ENCODE results near the gene TNFSF9. TPM values are rescaled to one million over a fixed set of nuclear protein-coding genes. Genes with fewer than 3 reads are reported as not detected.
"Not testable (repeated sequence)": the region's sequence is repeated elsewhere in the genome, so short reads cannot be mapped to it uniquely, and the experiment has no call there.

Gene TNFSF9
- total and polyA plus RNA-seq, 2 of the 8 experiments (the other 6 are each of a cell fraction or from before 2014, with no cell fraction given), result 1.7 to 4.4 TPM

GRCh38 chr19:6582515-6583484, 52.0 kb downstream of the TNFSF9 start:
- DNase-seq (ENCODE audit: low read depth in 1 of 2, low spot score in 2 of 2); H3K79me2 ChIP-seq (ENCODE audit: control insufficient read depth in 1 of 2, insufficient read depth in 2 of 2, low read length in 2 of 2); H3K4me3 ChIP-seq (ENCODE audit: extremely low read depth in 1 of 4, insufficient read depth in 2 of 4, low read depth in 3 of 4, low read length in 4 of 4); H3K4me2 ChIP-seq (ENCODE audit: insufficient read depth in 1 of 2, low read depth in 2 of 2, low read length in 2 of 2); H3K14ac ChIP-seq (ENCODE audit: insufficient read length); H3K36me3 ChIP-seq (ENCODE audit: control insufficient read depth in 2 of 4, insufficient read depth in 4 of 4, low read length in 3 of 4); H2BK20ac ChIP-seq (ENCODE audit: low read length); H3K27ac ChIP-seq (ENCODE audit: low read depth, low read length); H4K5ac ChIP-seq (ENCODE audit: insufficient read length, low read depth, low read length); H3K79me1 ChIP-seq (ENCODE audit: low read depth, low read length); H3K23ac ChIP-seq (ENCODE audit: insufficient read length); H3K18ac ChIP-seq (ENCODE audit: extremely low read depth, low read length); H4K8ac ChIP-seq (ENCODE audit: extremely low read depth, insufficient read depth, low read length); H4K20me1 ChIP-seq (replicated peaks in 1 of 2; ENCODE audit: control insufficient read depth in 1 of 2, insufficient read depth in 2 of 2, low read length in 2 of 2); H4K91ac ChIP-seq (replicated peaks; ENCODE audit: insufficient read length, low read length); H3K9ac ChIP-seq (replicated peaks in 1 of 4; ENCODE audit: extremely low read depth in 1 of 4, low read depth in 3 of 4, low read length in 3 of 4); POLR2A ChIA-PET (ENCODE audit: partially characterized antibody); H2AFZ ChIP-seq (ENCODE audit: low read length); FAIRE-seq; H3K23me2 ChIP-seq (ENCODE audit: low read depth, low read length); H2AK5ac ChIP-seq (ENCODE audit: low read depth, low read length); H3K56ac ChIP-seq (replicated peaks; ENCODE audit: insufficient read length, low read depth, low read length); H2BK12ac ChIP-seq (ENCODE audit: low read depth, low read length); H2BK120ac ChIP-seq (replicated peaks; ENCODE audit: low read depth, low read length); H3K4ac ChIP-seq (replicated peaks; ENCODE audit: insufficient read length, low read depth, low read length); H2BK15ac ChIP-seq (ENCODE audit: low read length); H2BK5ac ChIP-seq (ENCODE audit: low read depth, low read length); H3K4me1 ChIP-seq (replicated peaks in 1 of 4; ENCODE audit: control insufficient read depth in 3 of 4, insufficient read depth in 4 of 4, low read length in 3 of 4): not testable (repeated sequence)
- 92% methylated on average over 13 of the region's 16 CpGs; no CpG with 5 or more reads in 1 of the 2 experiments for WGBS, 2 experiments (ENCODE audit: extremely low coverage in 1 of 2, insufficient coverage in 1 of 2, insufficient read length in 1 of 2, insufficient replicate concordance in 2 of 2, low coverage in 1 of 2, low lambda C conversion rate in 2 of 2, missing lambda C conversion rate in 1 of 2)
- TF ChIP-seq BACH1 (IDR thresholded peaks at IDR 0.05; ENCODE audit: low read length), result 0 out of 2 replicates have a peak, but pooled peaks have one; percentile 34
- CTCF ChIA-PET (ENCODE audit: partially characterized antibody), result interaction anchor here (0.7 to 1.0 kb wide), 2 partner anchors 155 to 561 kb away, joined by 3 read pairs; no protein-coding TSS in a partner anchor
- peaks cover 7 to 10% of the 10 kb centered on the region in 2 experiments for H3K9me3 ChIP-seq (ENCODE audit: insufficient read depth in 2 of 2, low read depth in 1 of 2, low read length in 1 of 2)
- peaks cover 9 to 24% (median 19%) of the 10 kb centered on the region in 4 experiments for H3K27me3 ChIP-seq (replicated peaks in 1 of 4; ENCODE audit: control insufficient read depth in 3 of 4, extremely low read depth in 1 of 4, insufficient read depth in 3 of 4, low read length in 3 of 4)

Small RNAs within 50 kb of the gene (small RNA-seq; reads per million reads assigned to genes)
- not detected for gene AC010503.2 (ENCODE audit: insufficient read depth)
- not detected for gene RF00019 (ENCODE audit: insufficient read depth)

Other genes starting within 250 kb of the TNFSF9 start
- not detected in 2 replicates for gene ACER1, start 197.4 kb upstream of the TNFSF9 start, total RNA-seq (2021; fragmentation: NEBNext Ultra II Directional; extraction: Animal tissue kit (Norgen Biotek cat#: 25700))
- gene ACER1, start 197.4 kb upstream of the TNFSF9 start, polyA plus RNA-seq (2011; rRNA removed), result 0.05 TPM in 1 of 2 replicates, not detected in the other
- 86.3 and 88.7 TPM in 2 replicates for gene CLPP, start 169.5 kb upstream of the TNFSF9 start, total RNA-seq (2021; fragmentation: NEBNext Ultra II Directional; extraction: Animal tissue kit (Norgen Biotek cat#: 25700))
- gene CLPP, start 169.5 kb upstream of the TNFSF9 start, polyA plus RNA-seq (2011; rRNA removed), result 280 and 387 TPM in 2 replicates
- gene ALKBH7, start 158.2 kb upstream of the TNFSF9 start, total RNA-seq (2021; fragmentation: NEBNext Ultra II Directional; extraction: Animal tissue kit (Norgen Biotek cat#: 25700)), result 66.3 and 75.6 TPM in 2 replicates
- 100 and 145 TPM in 2 replicates for gene ALKBH7, start 158.2 kb upstream of the TNFSF9 start, polyA plus RNA-seq (2011; rRNA removed)
- 1.9 and 2.1 TPM in 2 replicates for gene PSPN, start 155.1 kb upstream of the TNFSF9 start, total RNA-seq (2021; fragmentation: NEBNext Ultra II Directional; extraction: Animal tissue kit (Norgen Biotek cat#: 25700))
- 1.0 and 1.4 TPM in 2 replicates for gene PSPN, start 155.1 kb upstream of the TNFSF9 start, polyA plus RNA-seq (2011; rRNA removed)
- 56.3 and 60.8 TPM in 2 replicates for gene GTF2F1, start 137.9 kb upstream of the TNFSF9 start, total RNA-seq (2021; fragmentation: NEBNext Ultra II Directional; extraction: Animal tissue kit (Norgen Biotek cat#: 25700))
- 29.3 and 38.5 TPM in 2 replicates for gene GTF2F1, start 137.9 kb upstream of the TNFSF9 start, polyA plus RNA-seq (2011; rRNA removed)
- 573 and 582 TPM in 2 replicates for gene KHSRP, start 106.2 kb upstream of the TNFSF9 start, total RNA-seq (2021; fragmentation: NEBNext Ultra II Directional; extraction: Animal tissue kit (Norgen Biotek cat#: 25700))
- 143 and 235 TPM in 2 replicates for gene KHSRP, start 106.2 kb upstream of the TNFSF9 start, polyA plus RNA-seq (2011; rRNA removed)
- gene SLC25A41, start 97.3 kb upstream of the TNFSF9 start, total RNA-seq (2021; fragmentation: NEBNext Ultra II Directional; extraction: Animal tissue kit (Norgen Biotek cat#: 25700)), result 0.77 TPM in 1 of 2 replicates, not detected in the other
- 0.50 and 0.72 TPM in 2 replicates for gene SLC25A41, start 97.3 kb upstream of the TNFSF9 start, polyA plus RNA-seq (2011; rRNA removed)
- gene SLC25A23, start 71.2 kb upstream of the TNFSF9 start, total RNA-seq (2021; fragmentation: NEBNext Ultra II Directional; extraction: Animal tissue kit (Norgen Biotek cat#: 25700)), result 48.1 and 54.0 TPM in 2 replicates
- gene SLC25A23, start 71.2 kb upstream of the TNFSF9 start, polyA plus RNA-seq (2011; rRNA removed), result 18.0 and 31.5 TPM in 2 replicates
- 21.1 and 24.6 TPM in 2 replicates for gene CRB3, start 66.8 kb upstream of the TNFSF9 start, total RNA-seq (2021; fragmentation: NEBNext Ultra II Directional; extraction: Animal tissue kit (Norgen Biotek cat#: 25700))
- 24.6 and 33.7 TPM in 2 replicates for gene CRB3, start 66.8 kb upstream of the TNFSF9 start, polyA plus RNA-seq (2011; rRNA removed)
- gene DENND1C, start 49.2 kb upstream of the TNFSF9 start, total RNA-seq (2021; fragmentation: NEBNext Ultra II Directional; extraction: Animal tissue kit (Norgen Biotek cat#: 25700)), result 3.7 and 4.0 TPM in 2 replicates
- 3.6 and 3.9 TPM in 2 replicates for gene DENND1C, start 49.2 kb upstream of the TNFSF9 start, polyA plus RNA-seq (2011; rRNA removed)
- gene TUBB4A, start 28.7 kb upstream of the TNFSF9 start, total RNA-seq (2021; fragmentation: NEBNext Ultra II Directional; extraction: Animal tissue kit (Norgen Biotek cat#: 25700)), result 21.2 and 30.4 TPM in 2 replicates
- 16.8 and 29.9 TPM in 2 replicates for gene TUBB4A, start 28.7 kb upstream of the TNFSF9 start, polyA plus RNA-seq (2011; rRNA removed)
- gene CD70, start 60.1 kb downstream of the TNFSF9 start, total RNA-seq (2021; fragmentation: NEBNext Ultra II Directional; extraction: Animal tissue kit (Norgen Biotek cat#: 25700)), result 0.84 and 1.3 TPM in 2 replicates
- gene CD70, start 60.1 kb downstream of the TNFSF9 start, polyA plus RNA-seq (2011; rRNA removed), result 12.0 and 13.0 TPM in 2 replicates
- gene TNFSF14, start 139.1 kb downstream of the TNFSF9 start, total RNA-seq (2021; fragmentation: NEBNext Ultra II Directional; extraction: Animal tissue kit (Norgen Biotek cat#: 25700)), result not detected in 2 replicates
- gene TNFSF14, start 139.1 kb downstream of the TNFSF9 start, polyA plus RNA-seq (2011; rRNA removed), result 0.03 TPM in 1 of 2 replicates, not detected in the other
- 4.2 and 6.4 TPM in 2 replicates for gene C3, start 189.6 kb downstream of the TNFSF9 start, total RNA-seq (2021; fragmentation: NEBNext Ultra II Directional; extraction: Animal tissue kit (Norgen Biotek cat#: 25700))
- gene C3, start 189.6 kb downstream of the TNFSF9 start, polyA plus RNA-seq (2011; rRNA removed), result 12.8 and 16.6 TPM in 2 replicates
- 34.9 and 35.3 TPM in 2 replicates for gene GPR108, start 206.6 kb downstream of the TNFSF9 start, total RNA-seq (2021; fragmentation: NEBNext Ultra II Directional; extraction: Animal tissue kit (Norgen Biotek cat#: 25700))
- gene GPR108, start 206.6 kb downstream of the TNFSF9 start, polyA plus RNA-seq (2011; rRNA removed), result 46.0 and 63.9 TPM in 2 replicates
- gene TRIP10, start 208.7 kb downstream of the TNFSF9 start, total RNA-seq (2021; fragmentation: NEBNext Ultra II Directional; extraction: Animal tissue kit (Norgen Biotek cat#: 25700)), result 69.3 and 69.5 TPM in 2 replicates
- gene TRIP10, start 208.7 kb downstream of the TNFSF9 start, polyA plus RNA-seq (2011; rRNA removed), result 27.8 and 38.0 TPM in 2 replicates
- 20.0 and 22.1 TPM in 2 replicates for gene SH2D3A, start 236.4 kb downstream of the TNFSF9 start, total RNA-seq (2021; fragmentation: NEBNext Ultra II Directional; extraction: Animal tissue kit (Norgen Biotek cat#: 25700))
- 14.5 and 22.8 TPM in 2 replicates for gene SH2D3A, start 236.4 kb downstream of the TNFSF9 start, polyA plus RNA-seq (2011; rRNA removed)
- gene VAV1, start 241.7 kb downstream of the TNFSF9 start, total RNA-seq (2021; fragmentation: NEBNext Ultra II Directional; extraction: Animal tissue kit (Norgen Biotek cat#: 25700)), result 0.21 and 0.22 TPM in 2 replicates
- 0.21 and 0.46 TPM in 2 replicates for gene VAV1, start 241.7 kb downstream of the TNFSF9 start, polyA plus RNA-seq (2011; rRNA removed)

All from H1 (cell line).